Spleen (tissue), 7 donors: ENCODE results near the gene CCNY.

Experiments used
- POLR2A ChIP-seq, 3 donors: fragments of 450-650 bp; IDR thresholded peaks; one replicate each; pipeline ENCODE4 v1.5.1; 2017; ENCODE audit warnings: antibody characterized with exemption in 3 of 3, mild to moderate bottlenecking in 1 of 3
- POLR2AphosphoS5 ChIP-seq, 3 donors: sonication (generic); formaldehyde crosslinking; IDR thresholded peaks; one replicate each; pipeline ENCODE4 v1.5.1; 2017; ENCODE audit warnings: antibody characterized with exemption in 3 of 3
- TF ChIP-seq, protein P1 (sequence below), 11 experiments: fragments of 200-600 bp in 7 of 11; fragments of 450-650 bp in 4 of 11; sonication (generic) in 4 of 11; IDR thresholded peaks in 8 of 11; conservative IDR thresholded peaks in 3 of 11; 1 replicate in 7 of 11; 2 replicates in 4 of 11; pipeline versions ENCODE4 v1.4.0 to v1.8.0; 2016 to 2021; ENCODE audit warnings: antibody characterized with exemption in 11 of 11, inconsistent platforms in 4 of 11, mild to moderate bottlenecking in 1 of 11
- donor health status: DM: no; HTN: no; CAD: no; lungs with moderate emphysema.
- donor health status: DM: no; HTN: no; CAD: no.
- donor health status: DM: no; HTN: no; CAD: no.

DNA sequence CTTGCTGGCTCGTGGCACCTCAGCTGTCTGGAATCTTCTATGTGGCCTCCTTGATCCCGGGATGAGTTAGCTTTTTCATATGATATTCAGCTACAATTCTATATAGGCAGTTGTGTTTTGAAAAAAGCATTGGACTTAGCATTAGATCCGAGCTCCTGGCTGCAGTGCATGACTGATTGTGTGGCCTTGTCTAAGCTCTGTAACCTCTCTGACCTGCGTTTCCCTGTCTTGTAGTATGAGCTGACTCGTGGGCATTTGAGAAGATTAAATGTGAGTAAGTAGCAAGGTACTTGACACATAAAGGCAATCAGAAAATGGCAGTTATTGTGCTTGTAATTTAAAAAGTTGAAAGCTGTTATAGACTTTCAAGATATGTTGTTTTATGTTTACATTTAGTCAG, 85.9 kb downstream of the CCNY start:
- TF ChIP-seq, protein P1, sequence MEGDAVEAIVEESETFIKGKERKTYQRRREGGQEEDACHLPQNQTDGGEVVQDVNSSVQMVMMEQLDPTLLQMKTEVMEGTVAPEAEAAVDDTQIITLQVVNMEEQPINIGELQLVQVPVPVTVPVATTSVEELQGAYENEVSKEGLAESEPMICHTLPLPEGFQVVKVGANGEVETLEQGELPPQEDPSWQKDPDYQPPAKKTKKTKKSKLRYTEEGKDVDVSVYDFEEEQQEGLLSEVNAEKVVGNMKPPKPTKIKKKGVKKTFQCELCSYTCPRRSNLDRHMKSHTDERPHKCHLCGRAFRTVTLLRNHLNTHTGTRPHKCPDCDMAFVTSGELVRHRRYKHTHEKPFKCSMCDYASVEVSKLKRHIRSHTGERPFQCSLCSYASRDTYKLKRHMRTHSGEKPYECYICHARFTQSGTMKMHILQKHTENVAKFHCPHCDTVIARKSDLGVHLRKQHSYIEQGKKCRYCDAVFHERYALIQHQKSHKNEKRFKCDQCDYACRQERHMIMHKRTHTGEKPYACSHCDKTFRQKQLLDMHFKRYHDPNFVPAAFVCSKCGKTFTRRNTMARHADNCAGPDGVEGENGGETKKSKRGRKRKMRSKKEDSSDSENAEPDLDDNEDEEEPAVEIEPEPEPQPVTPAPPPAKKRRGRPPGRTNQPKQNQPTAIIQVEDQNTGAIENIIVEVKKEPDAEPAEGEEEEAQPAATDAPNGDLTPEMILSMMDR (IDR thresholded peaks at IDR 0.05 in 8 of 11, conservative IDR thresholded peaks at IDR 0.05 in 3 of 11) = no peak
- TF ChIP-seq POLR2AphosphoS5 (IDR thresholded peaks at IDR 0.05) = peak in 1 of 3 donors; percentile 14
- TF ChIP-seq POLR2A (IDR thresholded peaks at IDR 0.05) = no peak
